22Rv1 (cell line): ENCODE data around the gene VSIR.

Source experiments
- ZFX ChIP-seq: fragments of 450-650 bp; IDR thresholded peaks from 2 replicates; pipeline ENCODE4 v1.6.1; 2017; ENCODE audit warnings: antibody characterized with exemption, borderline replicate concordance
- TF ChIP-seq, protein P1 (sequence below): fragments of 450-650 bp; IDR thresholded peaks from 2 replicates; pipeline ENCODE4 v1.5.1; 2017; ENCODE audit warnings: mild to moderate bottlenecking

DNA sequence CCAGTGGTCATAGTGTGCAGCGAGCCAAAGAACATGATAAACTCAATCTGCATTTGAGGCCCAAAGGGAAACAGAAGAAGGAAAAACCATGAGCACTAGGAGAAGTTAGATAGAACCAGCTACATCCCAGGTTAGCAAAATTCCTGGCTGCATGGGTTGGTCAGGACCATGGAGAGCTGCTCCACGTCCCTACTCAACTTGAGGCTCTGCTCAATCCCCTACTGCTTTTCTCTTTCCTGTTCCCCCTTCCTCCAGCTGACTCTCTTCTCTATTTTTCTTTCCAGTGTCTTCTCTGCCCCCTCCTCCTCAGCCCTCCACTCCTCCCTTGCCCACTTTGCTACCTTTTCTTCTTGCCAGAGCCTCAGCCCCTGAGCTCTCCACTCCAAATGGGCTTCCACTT, 21.9 kb upstream of the VSIR start:
- TF ChIP-seq ZFX: no peak
- TF ChIP-seq, protein P1, sequence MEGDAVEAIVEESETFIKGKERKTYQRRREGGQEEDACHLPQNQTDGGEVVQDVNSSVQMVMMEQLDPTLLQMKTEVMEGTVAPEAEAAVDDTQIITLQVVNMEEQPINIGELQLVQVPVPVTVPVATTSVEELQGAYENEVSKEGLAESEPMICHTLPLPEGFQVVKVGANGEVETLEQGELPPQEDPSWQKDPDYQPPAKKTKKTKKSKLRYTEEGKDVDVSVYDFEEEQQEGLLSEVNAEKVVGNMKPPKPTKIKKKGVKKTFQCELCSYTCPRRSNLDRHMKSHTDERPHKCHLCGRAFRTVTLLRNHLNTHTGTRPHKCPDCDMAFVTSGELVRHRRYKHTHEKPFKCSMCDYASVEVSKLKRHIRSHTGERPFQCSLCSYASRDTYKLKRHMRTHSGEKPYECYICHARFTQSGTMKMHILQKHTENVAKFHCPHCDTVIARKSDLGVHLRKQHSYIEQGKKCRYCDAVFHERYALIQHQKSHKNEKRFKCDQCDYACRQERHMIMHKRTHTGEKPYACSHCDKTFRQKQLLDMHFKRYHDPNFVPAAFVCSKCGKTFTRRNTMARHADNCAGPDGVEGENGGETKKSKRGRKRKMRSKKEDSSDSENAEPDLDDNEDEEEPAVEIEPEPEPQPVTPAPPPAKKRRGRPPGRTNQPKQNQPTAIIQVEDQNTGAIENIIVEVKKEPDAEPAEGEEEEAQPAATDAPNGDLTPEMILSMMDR: no peak
